DMS79 (cell line): ENCODE data around the gene KAZN.

ENCODE experiments used
- DNase-seq: peaks from one replicate; lab custom pipeline; 2025; lab: John Stamatoyannopoulos, UW

Gene KAZN

DNA sequence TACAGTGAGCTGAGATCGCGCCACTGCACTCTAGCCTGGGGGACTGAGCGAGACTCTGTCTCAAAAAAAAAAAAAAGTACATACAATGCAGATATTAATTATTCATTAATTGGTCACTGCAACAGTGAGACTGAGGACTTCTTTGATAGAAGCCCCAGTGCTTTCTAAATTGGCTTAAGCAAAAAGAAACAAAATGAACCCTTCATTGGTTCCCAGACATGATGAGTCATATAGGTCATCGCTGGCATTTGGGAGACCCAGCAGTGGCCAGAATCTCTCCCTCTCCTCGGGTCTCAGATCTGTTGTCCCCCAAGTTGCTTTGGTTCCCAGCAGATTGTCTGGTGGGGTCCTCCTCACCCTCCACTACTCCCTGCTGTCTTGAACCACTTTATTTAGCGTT is 144.9 kb downstream of the KAZN start:
- no peak for DNase-seq

DNA sequence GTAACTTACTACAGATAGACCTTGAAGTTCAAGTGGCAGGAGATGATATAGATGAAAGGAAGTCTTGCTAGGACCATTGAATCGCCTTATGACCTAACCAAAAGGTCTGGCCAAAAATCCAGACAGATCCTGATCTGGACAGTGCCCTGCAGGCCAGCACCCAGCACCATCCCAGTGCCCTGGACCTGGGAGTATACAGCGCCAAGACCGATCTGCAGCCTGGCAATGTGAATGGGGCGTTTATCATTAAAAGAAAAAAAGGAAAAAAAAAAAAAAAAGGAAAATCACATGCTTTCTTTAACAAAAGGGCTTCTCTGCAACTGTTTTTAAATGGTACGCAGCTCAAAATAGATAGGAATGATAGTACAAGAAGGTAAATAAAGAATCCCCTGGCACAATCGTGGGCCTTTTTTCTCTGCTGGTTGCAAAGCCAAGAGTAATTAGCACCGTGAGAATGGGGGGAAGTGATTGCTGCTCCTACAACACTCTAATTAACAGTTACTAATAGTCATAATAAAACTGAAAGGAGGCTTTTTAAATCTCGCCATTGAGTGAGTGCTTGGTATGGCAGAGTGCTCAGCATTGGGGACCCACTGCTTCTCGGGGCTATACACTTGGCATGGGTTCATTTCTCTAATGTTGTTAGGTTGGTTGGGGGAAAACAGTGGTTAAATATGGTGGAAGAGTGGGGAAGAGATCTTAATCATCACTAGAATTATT is 146.7 kb downstream of the KAZN start:
- no peak for DNase-seq

DNA sequence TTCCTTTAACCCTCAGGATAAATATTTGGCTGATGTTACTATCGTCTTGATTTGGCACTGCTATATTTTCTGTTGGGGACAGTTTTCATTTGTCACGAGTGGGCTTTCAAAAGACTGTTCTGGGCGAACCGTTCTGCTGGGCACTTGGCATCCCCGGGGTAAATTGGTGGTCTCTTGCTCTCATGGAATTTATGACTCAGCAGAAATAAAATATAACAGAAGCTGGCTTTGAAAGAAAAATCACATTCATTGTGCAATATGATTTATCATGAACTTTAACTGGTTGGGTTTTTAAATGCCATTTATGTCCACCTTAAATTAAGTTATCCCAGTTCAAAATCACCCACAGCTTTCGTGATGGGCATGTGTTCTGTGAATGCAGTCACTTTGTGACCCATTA is 147.3 kb downstream of the KAZN start:
- no peak for DNase-seq

DNA sequence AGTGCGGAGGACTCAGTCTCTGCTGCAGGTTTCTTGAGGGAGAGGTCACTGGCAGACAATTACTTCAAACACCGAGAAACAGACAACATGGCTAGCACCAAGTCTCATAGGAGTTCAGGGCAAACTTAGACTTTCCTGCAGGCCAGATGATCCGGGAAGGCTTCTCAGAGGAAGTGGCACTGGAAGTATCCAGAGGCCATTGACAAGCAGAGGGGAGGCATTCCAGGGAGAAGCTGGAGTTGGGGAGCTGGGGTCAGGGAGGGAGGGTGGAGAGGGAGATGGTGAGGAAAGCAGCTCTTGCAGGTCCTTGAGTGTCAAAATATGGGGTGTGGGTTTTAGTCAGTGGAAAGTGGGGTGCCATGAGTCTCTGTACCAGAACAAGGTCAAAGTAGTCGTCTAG is 147.9 kb downstream of the KAZN start:
- DNase-seq, result no peak

DNA sequence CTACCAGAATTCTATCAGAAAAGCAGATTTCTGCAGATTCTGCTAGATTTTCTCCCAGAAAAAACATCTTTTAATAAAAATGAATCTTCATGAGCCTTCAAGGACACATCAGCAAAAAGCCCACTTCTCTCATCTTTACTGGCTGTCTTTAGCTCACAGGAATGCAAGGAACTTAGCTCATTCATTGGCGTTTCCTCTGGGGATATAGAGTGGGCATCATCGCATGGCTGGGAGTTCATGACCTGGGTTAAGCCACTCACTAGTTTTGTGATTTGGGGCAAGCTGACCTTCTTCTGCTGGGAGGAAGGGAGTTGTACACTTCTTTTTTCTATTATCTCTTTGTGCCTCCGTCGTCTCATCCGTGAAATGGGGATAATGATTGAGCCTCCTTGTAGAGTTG is 149.7 kb downstream of the KAZN start:
- DNase-seq, result no peak

DNA sequence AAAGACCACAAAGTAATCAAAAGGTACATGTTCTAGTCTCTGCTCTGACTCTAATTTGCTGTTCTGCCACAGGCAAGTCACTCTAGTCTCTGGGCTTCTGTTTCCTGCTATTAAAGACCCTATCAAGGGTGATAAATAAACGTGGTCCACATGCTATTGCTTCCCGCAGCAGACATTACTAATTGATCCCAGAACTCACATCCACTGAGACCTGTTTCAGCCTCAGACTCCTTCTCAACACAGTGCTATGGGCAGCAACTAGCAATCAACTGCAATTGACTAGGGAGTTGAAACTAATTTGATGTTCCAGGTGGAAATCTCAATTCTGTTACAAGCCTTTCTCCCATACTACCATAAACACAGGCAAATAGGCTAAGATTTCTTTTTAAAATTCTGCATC is 150.5 kb downstream of the KAZN start:
- DNase-seq, result no peak

DNA sequence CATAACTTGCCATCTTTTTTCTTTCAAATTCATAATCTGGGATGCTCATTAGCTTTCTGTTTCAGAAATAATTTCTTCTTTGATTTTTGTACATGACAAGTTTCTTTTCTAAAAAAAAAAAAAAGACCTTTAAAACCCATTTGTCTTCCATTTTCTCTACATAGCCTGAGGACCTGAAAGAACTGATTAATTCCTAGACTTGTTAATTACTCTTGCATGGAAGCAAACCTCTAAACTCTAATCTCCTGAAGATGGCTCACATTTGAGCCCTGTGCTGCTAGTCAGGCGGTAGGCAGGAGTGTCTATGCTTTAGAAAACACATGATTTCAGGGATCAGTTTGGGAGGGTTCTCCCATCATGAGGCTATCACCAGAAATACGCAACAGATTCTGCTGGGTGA is 152.0 kb downstream of the KAZN start:
- no peak for DNase-seq

DNA sequence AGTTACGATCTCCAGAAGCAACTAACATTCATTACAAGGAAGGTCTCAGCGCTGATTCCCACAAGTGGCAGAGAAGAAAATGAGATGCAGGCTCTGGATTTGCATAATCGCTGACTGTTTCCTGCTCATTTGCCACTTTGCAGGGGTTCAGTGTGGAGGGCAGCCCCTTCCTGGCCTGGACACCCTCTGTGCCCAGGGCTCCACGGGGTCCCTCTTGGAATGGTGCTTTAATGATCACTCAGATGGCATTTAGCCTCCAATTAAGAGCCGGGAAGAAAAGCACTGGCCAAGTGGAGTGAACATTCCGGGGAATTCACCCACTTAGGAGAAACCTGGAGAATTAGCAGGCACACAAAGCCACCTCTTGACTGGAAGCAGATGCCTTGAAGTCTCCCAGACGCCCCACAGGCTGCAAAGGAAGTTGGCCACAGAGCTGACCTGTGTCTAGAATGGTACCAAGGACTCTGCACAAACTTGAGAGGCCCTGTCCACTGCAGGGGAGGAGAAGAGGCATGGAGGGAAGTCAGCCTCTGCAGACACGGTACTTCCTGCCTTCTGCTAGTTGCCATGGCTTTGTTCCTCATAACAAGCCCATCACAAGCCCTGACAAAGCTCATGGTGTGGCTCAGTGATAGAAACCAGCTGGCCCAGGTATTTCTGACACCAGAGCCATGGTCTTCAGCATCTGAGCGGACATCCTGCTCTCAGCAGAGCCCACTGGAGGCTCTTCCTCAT is 157.2 kb downstream of the KAZN start:
- no peak for DNase-seq

DNA sequence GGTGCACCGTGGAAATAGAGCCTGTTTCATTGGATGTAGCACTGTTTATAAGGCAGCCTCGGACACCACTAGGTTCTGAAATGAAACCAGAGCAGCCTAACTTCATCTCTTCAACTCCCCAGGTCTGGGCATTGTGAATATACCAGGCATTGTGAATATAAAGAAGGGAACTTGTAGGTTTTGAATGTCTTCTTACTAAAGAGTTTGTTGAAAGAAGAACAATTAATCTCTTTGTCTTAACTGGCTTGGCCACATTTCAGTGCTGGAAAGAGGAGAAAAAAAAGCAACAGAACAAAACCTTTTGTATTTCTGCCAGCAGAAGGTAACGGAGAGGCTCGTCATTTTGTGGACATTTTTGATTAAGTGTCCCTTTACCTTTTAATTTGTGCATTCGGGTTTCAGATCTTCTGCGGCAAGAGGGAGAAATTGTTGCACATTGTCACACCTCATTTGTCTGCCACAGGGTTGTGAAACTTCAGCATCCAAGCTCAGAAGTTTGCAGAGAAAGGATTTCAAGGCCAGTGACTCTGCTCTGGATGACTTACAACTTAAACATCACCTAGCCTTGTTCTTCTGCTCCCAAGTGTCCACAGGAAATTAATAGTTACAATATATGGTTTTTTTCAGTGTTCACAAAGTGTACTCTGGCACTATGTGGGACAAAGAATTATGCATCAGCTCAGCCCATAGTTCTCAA is 158.3 kb downstream of the KAZN start:
- DNase-seq, result no peak

DNA sequence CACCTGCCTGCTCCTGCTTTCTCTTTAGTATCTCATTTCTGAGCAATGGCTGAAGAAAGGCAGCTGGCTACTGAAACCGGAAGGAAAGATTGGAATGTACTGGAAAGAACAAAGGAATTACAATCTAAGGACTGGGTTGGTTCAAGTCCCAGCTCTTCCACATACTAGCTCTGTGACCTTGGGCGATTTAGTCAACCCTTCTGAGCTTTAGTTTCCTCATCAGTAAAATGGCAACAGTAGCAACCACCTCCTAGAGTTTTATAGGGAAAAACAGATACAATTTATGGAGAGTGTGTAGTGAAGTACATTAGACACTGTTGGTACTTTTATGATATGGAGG is 158.8 kb downstream of the KAZN start:
- DNase-seq, result no peak

DNA sequence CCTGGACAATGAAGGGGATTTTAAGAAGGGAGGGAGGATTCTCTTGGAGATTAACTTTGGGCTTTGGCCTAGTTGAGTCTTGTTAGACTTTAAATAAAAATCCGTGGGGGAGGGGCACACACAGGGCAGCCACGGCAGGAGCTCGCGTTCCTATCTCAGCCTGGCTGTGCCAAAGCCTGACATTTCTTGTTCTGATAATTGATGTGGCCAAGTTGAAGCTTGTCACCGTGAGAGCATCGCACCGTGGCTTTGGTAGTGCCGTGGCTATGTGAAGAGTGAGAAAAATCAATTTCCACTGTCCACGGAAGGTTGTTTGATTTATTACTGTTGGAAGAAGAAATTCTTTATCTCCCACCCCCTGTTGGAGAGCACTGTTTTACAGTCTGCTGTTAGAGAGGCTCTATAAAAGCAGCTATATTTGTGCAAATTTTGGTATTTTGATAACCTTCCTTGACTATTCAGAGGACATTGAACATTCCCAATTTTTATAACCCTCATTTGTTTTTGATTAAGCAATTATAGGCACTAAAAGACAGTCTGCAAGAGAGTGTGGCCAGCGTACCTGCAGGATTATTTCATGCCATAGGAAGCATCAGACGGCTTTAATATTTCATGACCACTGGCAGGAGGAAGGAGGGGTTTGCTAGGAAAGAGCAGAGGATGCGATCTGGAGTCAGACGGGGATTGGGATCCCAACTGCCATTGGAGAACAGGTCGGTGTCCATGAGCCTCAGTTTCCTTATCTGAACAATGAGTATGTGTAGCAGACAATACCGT is 160.7 kb downstream of the KAZN start:
- no peak for DNase-seq

DNA sequence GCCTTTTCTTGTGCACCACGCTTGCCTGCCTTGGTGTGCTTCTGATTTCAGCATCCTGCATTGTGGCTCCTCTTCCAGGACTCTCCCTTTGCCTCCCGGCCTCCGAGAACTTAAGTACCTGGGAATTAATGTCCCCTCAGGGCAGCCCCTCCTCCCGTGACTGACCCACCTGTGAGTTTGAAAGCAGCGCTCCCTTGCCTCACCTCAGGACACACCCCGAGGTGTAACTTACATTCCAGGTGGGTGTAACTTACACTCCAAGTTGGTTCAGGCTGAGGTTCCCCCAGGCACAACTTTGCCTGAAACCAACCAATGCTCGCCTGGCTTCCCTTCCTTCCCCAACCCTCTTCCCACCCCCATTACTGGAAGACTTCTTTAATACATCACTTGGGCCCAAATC is 161.4 kb downstream of the KAZN start:
- no peak for DNase-seq

DNA sequence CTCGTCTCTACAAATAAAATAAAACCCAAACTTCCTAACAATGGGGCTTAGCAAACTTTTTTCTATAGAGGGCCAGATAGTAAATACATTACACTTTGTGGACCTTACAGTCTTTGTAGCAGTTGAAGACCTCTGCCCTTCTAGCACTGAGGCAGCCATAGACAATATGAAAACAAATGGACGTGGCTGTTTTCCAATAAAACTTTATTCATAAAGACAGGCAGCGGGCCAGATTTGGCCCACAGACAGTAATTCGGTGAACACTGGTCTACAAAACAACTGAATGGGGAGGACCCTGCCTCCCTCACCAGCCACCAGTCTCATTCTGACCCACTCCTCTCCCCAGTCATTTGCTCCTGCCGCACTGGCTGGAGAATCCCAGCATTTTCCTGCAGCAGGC is 162.3 kb downstream of the KAZN start:
- DNase-seq, result no peak

DNA sequence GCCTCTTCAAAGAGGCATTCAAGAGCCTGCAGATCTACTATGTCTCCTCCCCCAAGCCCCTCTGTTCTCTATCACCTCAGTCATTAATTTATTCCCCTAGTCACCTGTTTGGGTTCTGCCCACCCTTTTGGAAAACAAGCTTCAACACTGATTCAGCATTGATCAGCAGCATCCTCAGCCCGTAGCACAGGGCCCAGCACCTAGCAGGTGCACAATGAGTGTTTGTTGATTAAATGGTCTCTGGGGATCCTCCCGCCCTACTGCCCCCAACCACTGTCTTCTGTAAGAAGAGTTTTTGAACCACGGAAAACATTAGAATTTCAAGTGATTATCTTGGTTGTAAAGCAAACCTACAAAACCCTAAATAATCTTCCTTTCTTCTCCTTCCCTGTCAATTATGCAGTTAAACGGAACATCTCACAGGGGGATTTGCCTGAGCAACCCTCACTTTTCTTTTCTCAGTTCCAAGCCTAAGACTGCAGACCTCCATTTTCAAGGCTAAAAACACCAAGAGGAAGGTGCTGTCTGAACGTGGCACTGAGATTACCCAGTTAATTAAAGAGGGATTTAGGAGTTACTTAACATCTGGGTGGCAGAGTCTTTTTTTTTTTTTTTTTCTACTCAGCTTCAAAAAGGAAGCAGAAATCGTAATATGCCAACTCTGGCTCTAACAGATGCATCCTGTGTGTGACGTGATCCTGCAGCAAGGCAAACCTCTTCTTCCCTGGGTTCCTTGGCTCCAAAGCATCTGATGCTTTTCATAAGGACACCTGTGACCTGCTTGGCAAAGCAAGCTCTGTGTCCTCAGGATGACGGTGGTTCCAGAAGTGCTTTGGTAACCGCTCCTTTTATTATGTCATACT is 163.0 kb downstream of the KAZN start:
- DNase-seq, result no peak

DNA sequence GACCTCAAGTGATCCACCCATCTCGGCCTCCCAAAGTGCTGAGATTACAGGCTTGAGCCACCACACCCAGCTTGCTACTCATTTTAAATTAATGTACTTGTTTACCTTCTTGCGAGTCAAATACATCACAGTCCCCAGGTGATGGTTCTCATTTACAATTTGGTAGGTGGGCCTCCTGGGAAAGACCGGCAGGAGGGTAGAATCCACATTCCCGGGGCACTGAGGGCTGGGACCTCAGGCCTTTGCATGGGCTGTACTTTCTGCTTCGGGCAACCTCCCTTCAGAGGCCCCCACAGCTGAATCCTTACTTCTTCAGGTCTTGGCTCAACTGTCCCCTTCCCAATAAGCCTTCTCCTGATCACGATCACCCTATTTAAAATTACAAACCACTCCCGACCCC is 165.5 kb downstream of the KAZN start:
- DNase-seq, result no peak

DNA sequence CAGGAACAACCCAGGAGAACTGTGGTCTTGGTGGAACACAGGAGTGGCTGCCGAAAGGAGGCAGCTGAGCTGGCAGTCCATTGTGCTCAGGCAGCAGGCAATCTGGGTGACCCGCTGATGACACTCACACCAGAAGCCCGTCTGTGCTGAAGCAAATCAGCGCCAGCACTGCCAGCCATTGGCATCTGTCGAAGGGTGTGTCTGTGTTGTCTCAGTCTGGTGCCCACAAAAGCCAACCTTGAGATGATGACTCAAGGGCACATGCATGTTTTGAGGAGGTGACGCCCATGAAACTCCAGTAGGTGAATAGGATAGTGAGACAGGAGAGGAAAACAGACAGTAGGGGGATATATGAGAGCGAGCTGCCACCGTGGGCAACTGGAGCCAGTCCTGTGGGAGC is 167.3 kb downstream of the KAZN start:
- no peak for DNase-seq

DNA sequence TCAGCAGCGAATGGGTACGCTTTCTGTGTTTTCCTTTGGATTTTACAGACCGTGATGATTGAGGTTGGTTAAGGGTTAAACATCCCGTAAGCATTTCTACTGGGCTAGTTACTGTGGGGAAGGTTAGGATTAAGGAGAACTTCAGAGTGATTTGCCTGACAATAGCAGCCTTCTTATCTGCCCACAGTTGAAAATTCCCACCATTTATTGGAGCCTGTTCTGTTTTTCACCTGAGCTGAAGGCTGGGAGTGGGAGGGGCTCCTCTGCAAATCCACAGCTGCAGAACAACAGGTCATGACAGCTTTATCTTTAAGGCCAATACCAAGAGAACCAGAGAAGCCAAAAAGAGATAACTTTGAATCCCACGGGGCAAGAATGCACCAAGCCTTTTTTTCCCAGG is 168.6 kb downstream of the KAZN start:
- DNase-seq, result no peak

DNA sequence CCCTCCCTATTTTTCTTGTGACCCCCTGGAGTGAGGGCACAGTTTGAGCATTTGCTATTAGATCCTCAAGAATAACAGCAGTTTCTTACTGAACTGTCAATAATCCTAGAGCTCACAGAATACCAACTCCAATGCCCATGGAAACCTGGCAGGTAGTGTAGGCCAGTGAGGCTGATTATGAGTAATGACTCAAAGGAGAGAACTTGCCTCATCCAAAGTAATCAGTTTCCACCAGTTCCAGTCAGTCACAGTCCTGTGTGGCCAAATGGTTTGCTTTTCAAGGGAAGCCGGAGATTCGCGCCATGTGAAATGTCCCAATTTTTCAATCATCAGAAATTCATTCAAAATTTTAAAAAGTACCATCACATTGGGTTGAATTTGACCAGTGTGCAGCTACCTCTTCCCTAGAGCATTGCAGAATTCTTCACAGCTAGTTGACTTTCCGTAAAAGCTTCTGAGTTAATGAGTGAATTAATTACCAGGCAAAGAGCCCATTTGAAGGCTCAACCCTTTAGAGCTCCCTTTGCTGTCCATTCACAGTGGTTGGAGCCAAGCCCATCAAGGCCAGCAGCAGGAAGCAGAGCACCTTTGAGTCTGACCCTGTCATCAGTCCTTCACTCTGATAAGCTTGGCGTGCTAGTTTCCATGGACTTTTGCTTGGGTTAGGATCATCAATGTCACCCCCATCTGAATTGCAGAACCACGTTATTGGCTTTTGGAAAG is 170.3 kb downstream of the KAZN start:
- no peak for DNase-seq

DNA sequence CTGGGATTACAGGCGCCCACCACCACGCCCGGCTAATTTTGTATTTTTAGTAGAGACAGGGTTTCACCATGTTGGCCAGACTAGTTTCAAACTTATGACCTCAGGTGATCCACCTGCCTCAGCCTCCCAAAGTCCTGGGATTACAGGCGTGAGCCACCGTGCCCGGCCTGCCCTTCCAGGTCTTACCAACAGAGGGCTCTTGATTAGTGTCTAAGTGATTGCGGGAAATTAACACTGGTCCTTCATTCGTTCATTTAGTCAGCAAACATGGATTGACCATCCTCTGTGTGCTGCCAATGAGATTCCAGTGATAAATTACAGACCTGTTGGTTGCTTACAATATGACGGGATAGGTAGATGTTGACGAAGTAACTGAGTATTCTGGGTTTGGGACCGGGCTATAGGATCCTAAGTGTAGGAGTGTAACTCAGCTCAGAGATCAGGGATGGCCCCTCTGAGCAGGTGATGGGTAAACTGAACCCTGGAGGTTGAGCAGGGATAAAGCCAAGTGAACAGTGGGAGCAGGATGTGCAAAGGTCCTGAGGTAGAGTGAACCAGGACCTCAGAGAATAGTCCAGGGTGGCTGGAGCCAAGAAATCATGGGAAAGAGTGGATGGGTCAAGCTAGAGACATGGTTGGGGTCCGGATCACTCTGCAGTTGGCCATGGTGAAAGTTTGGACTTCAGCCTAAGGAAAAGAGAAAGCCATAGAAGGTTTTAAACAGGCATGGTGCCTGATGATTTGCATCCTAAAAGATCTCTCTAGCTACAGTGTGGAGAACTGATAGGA is 171.2 kb downstream of the KAZN start:
- no peak for DNase-seq

DNA sequence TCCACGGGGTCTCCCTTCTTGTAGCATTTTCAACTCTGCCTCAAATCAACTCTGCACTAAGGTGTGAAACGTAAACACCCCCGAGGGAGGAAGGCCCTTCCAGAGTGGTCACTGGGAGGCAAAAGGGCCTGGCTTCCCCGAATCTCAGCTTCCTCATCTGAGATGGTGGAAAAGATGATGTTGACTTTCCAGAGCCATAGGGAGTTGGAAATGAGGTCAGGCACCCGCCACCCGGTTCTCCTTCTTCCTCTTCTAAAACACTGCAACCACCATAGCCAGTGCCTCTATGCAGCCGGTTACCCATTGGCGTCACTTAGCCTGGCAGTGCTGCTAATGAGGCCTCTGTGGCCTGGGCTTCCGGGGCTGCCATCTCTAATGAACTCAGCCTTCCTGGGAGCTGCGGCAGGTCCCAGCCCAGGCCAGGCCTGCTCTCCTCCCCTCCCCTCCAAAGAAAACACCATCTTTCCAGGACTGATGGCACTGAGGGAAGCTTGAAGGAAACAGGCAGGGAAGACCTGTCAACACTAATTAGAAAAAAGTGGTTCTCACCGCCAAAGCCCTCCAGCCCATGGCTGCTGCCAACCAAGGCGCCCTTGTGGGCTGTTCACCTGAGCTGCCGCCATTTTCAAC is 175.0 kb downstream of the KAZN start:
- DNase-seq, result no peak
